Activated T-cell treated with anti-CD3 and anti-CD28 coated beads for 48 hours (primary cell): ENCODE results near the gene KCNJ14.

ENCODE experiments used
- DNase-seq: peaks from one replicate; pipeline ENCODE4 v3.0.0-alpha.2; 2020; ENCODE audit warnings: low read depth

Gene KCNJ14

DNA sequence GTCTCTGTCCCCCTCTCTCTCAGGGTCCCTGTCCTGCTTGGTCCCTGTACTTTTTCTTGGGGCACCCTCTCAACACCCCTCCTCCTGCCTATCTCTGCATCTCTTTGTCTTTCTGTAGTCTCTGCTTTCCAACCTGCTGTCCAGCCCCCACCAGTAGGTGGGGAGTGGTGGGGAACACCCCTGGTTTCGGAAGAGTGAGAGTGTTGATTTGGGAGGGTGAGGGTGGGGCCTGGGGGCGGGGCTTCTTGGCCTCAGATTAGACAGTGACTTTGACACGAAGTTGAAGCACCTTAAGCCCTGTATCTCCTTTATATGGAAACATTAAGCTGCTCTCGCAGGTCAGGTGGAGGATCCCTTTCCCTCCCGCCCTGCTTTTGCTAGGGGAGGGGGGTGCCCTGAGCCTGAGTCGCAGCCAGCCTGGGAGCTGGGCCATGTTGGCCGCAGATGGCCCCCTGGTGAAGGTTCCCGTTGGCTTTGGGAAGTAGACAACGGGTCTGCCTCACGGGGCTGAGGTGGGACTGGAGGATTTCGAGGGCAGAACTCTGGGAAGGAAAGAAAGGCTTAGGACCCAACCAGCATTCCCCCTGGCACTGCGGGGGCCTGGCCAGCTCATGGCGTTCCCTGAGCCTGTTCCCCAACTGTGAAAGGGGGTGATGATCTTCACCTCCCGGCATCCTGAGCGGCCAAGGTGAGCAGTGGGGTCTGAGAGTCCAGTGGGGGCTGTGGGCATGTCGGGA lies at the start of gene KCNJ14:
TSS of gene KCNJ14 (plus strand) at position 404 of the 737 bp plus-strand sequence. CDS start 6,151 bp downstream, outside the sequence.
- no peak for DNase-seq

DNA sequence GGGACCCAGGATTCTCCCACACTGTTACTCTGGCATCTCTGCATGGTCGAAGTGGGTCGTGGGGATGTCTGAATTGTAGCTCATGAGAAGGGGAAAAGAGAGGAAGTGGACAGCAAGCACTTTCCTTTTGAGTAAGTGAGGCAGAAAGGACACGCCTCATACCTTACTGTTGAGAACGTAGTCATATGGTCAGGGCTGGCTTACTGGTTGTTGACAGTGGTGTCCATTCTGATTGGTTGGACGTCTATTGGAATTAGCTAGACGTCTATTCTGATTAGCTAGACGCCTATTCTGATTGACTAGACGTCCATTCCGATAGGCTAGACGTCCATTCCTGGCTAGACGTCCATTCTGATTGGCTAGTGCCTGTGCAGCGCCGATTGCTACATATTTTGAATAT lies 49.5 kb upstream of the KCNJ14 start:
- no peak for DNase-seq

DNA sequence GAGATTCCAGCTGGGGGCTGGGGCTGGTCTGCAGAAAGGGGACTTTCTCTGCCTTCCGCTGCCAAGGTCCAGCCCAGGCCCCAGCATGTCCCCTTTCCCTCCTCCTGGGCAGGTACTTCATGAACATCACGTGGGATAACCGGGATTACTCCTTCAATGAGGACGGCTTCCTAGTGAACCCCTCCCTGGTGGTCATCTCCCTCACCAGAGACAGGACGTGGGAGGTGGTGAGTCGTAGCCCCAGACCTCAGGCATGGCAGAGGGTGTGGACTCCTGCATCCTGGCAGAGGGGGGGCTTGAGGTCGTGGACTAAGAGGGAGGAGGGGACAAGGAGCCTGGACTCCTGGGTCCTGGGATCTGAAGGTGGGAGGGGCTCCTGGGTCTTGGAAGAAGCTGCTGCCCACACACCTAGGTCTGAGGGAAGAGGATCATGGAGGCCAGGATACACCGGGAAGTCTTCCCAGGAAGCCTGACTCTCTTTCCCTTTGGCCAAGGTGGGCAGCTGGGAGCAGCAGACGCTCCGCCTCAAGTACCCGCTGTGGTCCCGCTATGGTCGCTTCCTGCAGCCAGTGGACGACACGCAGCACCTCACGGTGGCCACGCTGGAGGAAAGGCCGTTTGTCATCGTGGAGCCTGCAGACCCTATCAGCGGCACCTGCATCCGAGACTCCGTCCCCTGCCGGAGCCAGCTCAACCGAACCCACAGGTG lies 41.3 kb upstream of the KCNJ14 start:
- no peak for DNase-seq

DNA sequence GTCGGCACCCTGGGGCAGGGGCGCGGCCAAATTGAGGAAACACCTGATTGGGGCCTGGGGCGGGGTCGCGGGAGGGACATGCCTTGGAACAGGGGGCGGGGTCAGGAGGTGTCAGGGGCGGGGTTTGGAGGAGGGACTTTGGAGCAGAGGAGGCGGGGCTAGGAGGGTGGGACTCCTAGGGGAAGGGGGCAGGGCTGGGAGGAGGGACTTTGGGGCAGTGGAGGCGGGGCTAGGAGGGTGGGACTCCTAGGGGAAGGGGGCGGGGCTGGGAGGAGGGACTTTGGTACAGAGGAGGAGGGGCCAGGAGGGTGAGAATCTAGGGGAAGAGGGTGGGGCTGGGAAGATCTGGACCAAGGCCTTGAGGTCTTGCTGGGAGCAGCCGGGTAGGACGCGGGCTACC lies 40.0 kb upstream of the KCNJ14 start:
- peak; percentile 73 for DNase-seq

DNA sequence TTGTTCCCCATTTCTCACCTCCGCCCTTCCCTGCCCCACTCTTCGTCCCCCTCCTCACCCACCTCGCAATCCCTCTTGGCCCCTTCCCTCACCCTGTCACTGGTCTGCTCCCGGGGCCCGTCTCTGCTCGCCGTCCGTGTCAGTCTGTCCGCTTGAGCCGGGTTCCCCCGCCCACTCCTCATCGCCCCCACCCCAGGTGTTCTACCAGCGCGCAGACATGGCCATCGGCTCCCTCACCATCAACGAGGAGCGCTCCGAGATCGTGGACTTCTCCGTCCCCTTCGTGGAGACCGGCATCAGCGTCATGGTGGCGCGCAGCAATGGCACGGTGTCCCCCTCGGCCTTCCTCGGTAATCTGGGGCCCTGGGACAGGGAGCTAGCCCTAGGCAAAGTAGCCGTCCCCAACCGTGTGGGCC lies 39.6 kb upstream of the KCNJ14 start:
- DNase-seq = no peak

DNA sequence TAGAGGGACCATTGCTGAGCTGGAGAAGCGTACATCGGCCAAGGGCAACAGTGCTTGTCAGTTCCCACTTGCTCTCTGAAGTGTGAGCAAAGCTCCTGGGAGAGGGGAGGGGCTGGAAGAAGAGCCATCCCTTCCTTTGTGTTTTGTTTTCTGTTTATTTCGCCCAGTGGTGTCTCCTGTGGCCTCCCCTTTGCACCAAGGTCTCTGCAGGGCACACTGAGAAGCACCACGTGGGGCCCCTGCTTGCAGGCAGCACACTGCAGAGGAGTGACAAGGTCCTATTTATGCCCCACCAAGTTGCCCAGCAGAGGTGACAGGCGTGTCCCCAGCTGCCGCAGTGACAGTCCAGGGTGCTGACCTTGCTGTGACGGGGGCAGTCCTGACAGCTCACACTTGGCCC lies 38.0 kb upstream of the KCNJ14 start:
- no peak for DNase-seq

DNA sequence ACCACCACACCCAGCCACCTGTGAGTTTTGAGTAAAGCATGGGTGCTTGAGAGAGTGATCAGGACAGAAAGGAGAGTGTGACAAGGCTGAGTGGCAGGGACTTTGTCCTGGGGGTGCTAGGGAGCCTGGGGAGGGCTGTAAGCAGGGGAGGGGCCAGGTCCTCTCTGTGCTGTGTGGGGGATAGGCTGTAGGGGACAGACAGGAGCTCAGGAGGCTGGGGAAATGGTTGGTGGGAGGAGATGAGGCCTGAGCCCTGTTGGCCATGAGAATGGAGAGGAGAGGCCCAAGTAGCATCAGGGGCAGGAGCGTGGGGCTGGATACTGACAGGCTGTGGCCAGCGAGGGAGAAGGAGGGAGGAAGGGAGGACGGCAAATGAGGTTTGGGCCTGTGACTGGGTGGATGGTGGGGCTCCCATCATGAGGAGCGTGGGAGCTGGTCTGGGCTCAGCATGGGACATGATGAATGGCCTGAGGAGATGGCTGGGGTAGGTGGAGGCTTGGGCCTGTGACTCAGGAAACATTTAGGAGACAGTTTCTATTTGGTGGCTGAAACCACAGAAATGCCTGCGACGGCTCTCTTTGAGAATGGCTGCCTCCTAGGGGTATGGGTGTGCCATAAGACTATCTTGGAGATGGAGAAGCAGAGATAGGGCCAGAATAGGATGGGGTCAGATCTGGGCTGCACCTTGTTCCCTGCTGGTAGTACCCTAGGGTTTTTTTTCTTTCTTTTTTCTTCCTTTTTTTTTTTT lies 36.9 kb upstream of the KCNJ14 start:
- no peak for DNase-seq

DNA sequence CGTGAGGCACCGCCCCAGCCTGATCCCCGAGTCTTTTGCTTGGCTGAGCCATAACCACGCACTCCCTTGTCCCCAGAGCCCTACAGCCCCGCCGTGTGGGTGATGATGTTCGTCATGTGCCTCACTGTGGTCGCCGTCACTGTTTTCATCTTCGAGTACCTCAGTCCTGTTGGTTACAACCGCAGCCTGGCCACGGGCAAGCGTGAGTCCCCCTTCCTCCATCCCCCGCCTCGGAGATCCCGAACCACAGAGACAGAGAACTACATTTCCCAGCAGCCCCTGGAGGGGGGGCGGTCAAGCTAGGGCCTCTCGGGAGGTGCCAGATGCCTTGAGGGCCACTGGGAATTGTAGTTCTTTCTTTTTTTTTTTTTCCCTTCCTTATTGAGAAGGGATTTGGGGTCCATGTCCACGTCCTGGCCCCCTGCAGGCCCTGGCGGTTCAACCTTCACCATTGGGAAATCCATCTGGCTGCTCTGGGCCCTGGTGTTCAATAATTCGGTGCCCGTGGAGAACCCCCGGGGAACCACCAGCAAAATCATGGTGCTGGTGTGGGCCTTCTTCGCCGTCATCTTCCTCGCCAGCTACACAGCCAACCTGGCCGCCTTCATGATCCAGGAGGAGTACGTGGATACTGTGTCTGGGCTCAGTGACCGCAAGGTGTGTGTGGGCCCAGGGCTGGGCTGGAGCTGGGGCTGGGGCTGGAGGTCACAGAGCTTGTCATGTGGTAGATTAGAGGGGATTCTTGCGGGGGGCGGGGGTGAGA lies 36.0 kb upstream of the KCNJ14 start:
- peak; percentile 74 for DNase-seq

DNA sequence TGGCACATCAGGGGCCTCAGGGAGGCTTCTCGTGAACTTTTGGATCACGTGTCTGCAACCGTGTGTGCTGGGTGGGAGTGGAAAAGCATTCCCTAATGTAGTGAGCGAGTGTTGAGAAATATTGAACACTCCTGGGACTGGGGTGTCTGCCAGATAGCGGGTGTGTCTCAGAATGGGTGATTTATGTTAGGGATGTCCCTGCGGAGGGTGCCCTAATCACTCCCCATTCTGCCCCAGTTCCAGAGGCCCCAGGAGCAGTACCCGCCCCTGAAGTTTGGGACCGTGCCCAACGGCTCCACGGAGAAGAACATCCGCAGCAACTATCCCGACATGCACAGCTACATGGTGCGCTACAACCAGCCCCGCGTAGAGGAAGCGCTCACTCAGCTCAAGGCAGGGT lies 33.8 kb upstream of the KCNJ14 start:
- no peak for DNase-seq

DNA sequence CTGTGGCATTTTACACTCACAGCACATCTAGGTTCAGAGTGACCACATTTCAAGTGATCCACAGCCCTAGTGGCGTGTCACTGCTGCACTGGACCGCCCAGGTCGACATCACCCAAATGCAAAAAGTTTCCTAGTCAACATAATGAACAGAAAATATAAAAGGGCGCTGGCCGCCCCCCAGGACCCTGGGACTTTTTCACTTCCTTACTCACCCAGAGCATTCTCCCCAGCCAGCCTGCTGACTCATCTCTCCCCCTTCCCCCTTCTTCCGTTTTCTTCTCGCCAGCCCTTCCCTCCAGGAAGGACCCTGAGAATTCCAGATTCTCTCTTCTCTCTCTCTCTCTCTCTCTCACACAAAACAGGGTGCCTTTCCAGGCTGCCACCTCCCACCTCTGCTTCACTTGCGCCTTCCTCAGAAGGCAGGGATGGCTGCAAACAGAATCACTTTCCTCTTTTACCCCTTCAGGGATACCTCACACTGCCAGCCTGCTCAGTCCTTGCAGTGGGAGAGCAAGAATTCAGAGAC lies 30.6 kb upstream of the KCNJ14 start:
- no peak for DNase-seq

DNA sequence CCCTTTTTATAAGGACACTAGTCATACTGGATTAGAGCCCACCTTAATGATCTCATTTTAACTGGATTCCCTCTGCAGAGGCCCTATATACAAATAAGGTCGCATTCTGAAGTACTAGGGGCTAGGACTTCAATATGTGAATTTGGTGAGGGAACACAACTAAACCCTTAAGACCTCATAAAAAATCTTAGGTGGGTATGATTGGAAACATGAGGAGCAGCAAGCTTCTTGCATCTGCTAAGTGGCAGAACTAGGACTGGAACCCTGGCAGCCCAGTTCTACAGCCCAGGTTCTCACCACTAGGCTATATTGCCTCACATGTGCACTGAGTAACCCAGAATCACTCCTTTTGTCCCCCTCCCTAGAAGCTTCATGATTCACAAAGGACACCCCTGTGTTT lies 26.7 kb upstream of the KCNJ14 start:
- DNase-seq = no peak

DNA sequence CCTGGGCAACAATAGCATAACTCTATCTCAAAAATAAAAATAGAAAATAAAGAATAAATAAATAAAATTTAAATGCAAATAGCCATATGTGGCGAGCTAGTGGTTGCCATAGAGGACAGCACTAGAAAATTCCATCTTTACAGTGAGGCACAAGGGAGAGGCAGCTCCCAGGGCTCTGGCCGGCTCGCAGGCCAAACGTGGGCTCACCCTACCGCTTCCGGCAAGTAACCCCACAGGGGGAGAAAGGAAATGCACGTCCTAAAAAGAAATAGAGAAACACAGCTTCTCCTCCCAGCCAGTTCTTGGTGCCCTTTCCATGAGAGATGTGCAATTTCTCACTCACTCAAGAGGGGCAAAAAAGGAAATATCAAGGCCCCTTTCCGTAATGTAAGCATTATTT lies 22.0 kb upstream of the KCNJ14 start:
- DNase-seq = no peak

DNA sequence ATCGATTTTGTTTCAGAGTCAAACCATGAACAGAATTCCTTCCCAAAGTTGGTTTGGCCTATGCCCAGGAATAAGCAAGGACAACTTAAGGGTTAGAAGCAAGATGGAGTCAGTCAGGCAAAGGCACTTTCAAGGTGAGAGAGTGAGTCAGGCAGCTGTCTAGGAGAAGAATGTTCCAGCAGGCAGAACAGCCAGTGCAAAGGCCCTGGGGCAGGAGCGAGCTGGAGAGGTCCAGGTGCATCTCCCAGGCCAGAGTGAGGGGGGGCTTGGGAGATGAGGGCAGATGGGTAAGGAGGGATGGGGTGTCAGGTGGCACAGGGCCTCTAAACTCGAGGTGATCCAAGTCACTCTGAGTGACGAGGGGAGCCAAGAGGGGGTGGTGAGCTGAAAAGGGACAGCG lies 18.8 kb upstream of the KCNJ14 start:
- no peak for DNase-seq

DNA sequence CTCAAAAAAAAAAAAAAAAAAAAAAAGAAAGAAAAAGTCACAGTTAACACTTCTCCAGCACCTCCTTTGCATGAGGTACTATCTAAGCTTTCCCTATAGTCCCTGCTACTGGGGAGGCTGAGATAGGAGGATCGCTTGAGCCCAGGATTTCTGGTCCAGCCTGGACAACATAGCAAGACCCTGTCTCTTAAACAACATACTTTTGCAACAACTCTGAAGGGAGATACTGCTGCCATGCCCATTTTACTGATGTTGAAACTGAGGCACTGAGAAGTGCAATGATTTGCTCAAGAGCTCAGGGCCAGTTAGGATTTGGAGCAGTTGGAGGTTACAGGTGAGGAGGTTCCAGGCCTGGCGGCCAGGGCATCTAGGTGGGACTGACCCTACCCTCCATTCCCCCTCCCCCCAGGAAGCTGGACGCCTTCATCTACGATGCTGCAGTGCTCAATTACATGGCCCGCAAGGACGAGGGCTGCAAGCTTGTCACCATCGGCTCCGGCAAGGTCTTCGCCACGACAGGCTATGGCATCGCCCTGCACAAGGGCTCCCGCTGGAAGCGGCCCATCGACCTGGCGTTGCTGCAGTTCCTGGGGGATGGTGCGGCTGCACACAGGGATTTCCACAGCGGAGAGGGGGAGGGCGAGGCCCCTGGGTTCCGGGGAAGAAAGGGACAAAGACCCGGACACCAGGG lies 13.9 kb upstream of the KCNJ14 start:
- no peak for DNase-seq

DNA sequence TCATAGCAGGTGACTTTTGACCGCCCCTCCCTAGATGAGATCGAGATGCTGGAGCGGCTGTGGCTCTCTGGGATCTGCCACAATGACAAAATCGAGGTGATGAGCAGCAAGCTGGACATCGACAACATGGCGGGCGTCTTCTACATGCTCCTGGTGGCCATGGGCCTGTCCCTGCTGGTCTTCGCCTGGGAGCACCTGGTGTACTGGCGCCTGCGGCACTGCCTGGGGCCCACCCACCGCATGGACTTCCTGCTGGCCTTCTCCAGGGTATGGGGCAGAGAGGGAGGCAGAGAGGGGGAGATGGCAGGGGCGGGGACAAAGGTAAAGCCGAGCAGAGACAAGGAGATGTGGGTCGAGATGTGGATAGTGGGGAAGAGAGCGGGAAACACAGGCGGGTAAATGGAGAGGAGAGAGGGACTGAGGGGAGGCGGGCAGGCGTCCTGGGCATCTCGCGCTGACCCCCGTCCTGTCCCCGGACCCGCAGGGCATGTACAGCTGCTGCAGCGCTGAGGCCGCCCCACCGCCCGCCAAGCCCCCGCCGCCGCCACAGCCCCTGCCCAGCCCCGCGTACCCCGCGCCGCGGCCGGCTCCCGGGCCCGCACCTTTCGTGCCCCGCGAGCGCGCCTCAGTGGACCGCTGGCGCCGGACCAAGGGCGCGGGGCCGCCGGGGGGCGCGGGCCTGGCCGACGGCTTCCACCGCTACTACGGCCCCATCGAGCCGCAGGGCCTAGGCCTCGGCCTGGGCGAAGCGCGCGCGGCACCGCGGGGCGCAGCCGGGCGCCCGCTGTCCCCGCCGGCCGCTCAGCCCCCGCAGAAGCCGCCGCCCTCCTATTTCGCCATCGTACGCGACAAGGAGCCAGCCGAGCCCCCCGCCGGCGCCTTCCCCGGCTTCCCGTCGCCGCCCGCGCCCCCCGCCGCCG lies 13.0 kb upstream of the KCNJ14 start:
- no peak for DNase-seq

DNA sequence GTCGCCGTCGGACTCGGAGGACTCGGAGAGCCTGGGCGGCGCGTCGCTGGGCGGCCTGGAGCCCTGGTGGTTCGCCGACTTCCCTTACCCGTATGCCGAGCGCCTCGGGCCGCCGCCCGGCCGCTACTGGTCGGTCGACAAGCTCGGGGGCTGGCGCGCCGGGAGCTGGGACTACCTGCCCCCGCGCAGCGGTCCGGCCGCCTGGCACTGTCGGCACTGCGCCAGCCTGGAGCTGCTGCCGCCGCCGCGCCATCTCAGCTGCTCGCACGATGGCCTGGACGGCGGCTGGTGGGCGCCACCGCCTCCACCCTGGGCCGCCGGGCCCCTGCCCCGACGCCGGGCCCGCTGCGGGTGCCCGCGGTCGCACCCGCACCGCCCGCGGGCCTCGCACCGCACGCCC lies 12.1 kb upstream of the KCNJ14 start:
- no peak for DNase-seq

DNA sequence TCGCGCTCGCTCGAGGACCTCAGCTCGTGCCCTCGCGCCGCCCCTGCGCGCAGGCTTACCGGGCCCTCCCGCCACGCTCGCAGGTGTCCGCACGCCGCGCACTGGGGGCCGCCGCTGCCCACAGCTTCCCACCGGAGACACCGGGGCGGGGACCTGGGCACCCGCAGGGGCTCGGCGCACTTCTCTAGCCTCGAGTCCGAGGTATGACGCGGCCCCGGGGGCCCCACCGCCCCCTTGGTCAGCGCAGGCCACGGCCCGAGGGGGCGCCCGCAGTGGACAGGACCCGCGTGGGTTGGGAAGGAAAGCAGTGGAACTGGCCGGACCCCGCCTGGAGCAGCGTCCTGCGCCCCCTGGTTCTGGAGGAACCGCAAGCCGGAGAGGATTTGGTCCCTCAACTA lies 11.6 kb upstream of the KCNJ14 start:
- no peak for DNase-seq

DNA sequence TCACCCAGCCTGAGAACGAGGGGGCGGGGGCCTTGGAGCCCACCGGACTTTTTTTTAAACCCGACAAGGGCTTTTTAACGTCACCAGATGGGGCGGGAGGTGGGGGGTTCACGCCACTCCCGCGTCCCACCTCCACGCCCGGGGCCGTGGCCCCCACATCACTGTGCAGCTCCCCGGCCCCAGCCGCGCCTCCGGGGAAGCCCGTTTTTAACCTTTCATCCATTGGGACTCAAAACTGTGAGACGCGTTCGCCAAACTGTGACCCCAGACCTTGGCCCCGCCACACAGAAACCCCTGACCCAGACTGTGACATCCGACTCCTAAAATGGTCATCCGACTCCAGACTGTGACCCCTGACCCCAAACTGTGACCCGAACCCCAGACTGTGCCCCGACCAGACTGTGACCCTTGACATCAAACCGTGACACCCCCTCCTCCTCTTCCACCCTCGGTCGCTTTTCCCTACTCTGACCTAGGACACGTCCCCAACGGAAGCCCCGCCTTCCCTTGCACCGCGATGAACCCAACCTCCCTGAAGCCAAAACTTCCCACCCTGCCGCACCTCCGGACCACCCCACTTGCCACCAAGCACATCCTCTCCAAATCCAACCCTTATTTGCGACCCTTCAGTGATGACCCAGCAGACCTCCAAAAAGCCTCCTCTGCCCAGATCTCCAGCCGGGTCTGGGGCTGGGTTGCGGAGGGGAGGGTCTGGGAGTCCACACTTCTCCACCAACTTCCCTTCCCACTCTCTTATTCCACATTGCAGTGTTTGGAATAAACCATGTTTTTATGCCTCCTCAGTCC lies 11.0 kb upstream of the KCNJ14 start:
- DNase-seq = no peak

DNA sequence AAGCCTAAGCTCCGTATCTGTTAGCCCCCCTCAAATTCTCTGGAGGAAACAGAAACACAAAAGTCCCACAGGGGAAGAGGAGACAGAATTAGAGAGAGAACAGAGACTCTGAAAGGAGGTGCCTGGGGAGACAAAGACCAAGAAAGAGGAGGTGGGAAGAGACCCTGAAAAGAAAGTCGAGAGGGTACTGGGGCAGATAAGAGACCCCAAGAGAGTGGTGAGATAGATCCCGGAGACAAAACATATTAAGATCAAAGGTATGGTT lies 10.5 kb upstream of the KCNJ14 start:
- no peak for DNase-seq

DNA sequence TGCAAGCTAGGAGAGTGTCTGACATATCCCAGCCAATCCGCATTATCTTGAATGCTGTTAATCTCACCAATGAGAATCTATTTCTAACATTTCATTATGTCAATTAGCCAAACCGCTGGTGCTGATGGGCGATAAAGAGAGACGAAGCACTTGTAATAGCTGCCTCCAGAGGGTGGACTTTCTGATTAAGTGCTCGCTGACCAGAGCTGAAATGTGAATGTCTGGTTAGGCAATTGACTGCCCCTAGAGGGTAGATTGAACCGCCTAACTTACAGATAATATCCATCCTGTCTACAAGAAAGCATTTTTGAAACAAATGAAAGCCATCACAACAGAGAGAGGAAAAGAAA lies 10.1 kb upstream of the KCNJ14 start:
- DNase-seq = no peak
